Stimulated activated naive CD8-positive, alpha-beta T cell treated with anti-CD3 and anti-CD28 coated beads, Interleukin-15, amount 100 ng/mL, for 72 hours (primary cell): Measurements from ENCODE around the gene SCYGR8.
"Not testable (repeated sequence)": the region's sequence is repeated elsewhere in the genome, so short reads cannot be mapped to it uniquely, and the experiment has no call there.

ENCODE experiments used
- ATAC-seq: fragments of 150-1000 bp; cut with Tn5 transposase; 2 replicates; pipeline ENCODE4 v1.10.0; 2021; ENCODE audit warnings: mild to moderate bottlenecking, moderate library complexity
- DNase-seq, 2 donors: peaks; one replicate each; pipeline ENCODE4 v3.0.0; 2021 to 2022
- H3K27ac Mint-ChIP-seq, 2 donors: one replicate each; pipeline ENCODE4 v1.8.0; 2022; ENCODE audit warnings: mild to moderate bottlenecking in 2 of 2, mixed read lengths in 2 of 2, moderate library complexity in 2 of 2
- H3K27me3 Mint-ChIP-seq: one replicate; pipeline ENCODE4 v1.8.0; 2022; ENCODE audit warnings: mixed read lengths
- H3K4me1 Mint-ChIP-seq: one replicate; pipeline ENCODE4 v1.8.0; 2022; ENCODE audit warnings: mild to moderate bottlenecking, mixed read lengths
- H3K4me3 Mint-ChIP-seq, 2 donors: one replicate each; pipeline ENCODE4 v1.8.0; 2022; ENCODE audit warnings: mild to moderate bottlenecking in 2 of 2, mixed read lengths in 2 of 2, moderate library complexity in 1 of 2
- H3K9me3 Mint-ChIP-seq, 2 donors: one replicate each; pipeline ENCODE4 v1.8.0; 2022; ENCODE audit warnings: mixed read lengths in 2 of 2

SCYGR8 gene

GRCh38 chr2:227728035-227728434 is 17.7 kb upstream of the SCYGR8 start, which contains the start of gene SCYGR7:
TSS of gene SCYGR7 (plus strand) at chr2:227728335. CDS start at chr2:227728335, 0 bp downstream.
- H3K4me1 Mint-ChIP-seq, result no peaks in the 10 kb centered on the region
- peaks cover 25% of the 10 kb centered on the region for H3K27me3 Mint-ChIP-seq
- H3K4me3 Mint-ChIP-seq, result no peak within 1 kb of the TSS
- H3K9me3 Mint-ChIP-seq, result no peaks in the 10 kb centered on the region
- DNase-seq (no peak), ATAC-seq (no peak)
- peak within 1 kb of the TSS in 1 of 2 donors; percentile 40 for H3K27ac Mint-ChIP-seq

GRCh38 chr2:227739351-227739750 is 6.3 kb upstream of the SCYGR8 start:
- no peak overlapping the region for H3K27ac Mint-ChIP-seq
- H3K4me1 Mint-ChIP-seq, result no peaks in the 10 kb centered on the region
- DNase-seq (no peak), ATAC-seq (no peak)
- peaks cover 20% of the 10 kb centered on the region for H3K27me3 Mint-ChIP-seq
- H3K4me3 Mint-ChIP-seq, result no peak overlapping the region
- H3K9me3 Mint-ChIP-seq, result no peaks in the 10 kb centered on the region

- not testable (repeated sequence) for H3K27ac Mint-ChIP-seq, H3K9me3 Mint-ChIP-seq, ATAC-seq, H3K27me3 Mint-ChIP-seq, H3K4me1 Mint-ChIP-seq, DNase-seq, H3K4me3 Mint-ChIP-seq
Observed at GRCh38 chr2:227740705-227741104, 5.0 kb upstream of the SCYGR8 start.

GRCh38 chr2:227748079-227748478 is 2.4 kb downstream of the SCYGR8 start:
- Mint-ChIP-seq H3K9me3 (no peaks in the 10 kb centered on the region), H3K4me3 (no peak overlapping the region), H3K4me1 (no peaks in the 10 kb centered on the region), H3K27ac (no peak overlapping the region), H3K27me3 (peaks cover 10% of the 10 kb centered on the region)
- no peak for ATAC-seq
- DNase-seq, result no peak

GRCh38 chr2:227756261-227756660 is 10.6 kb downstream of the SCYGR8 start:
- H3K4me1 Mint-ChIP-seq, H3K9me3 Mint-ChIP-seq, H3K27ac Mint-ChIP-seq, H3K4me3 Mint-ChIP-seq, ATAC-seq, DNase-seq: not testable (repeated sequence)
- peaks cover 22% of the 10 kb centered on the region for H3K27me3 Mint-ChIP-seq

GRCh38 chr2:227759411-227760118 is 13.9 kb downstream of the SCYGR8 start:
- Mint-ChIP-seq H3K9me3 (no peaks in the 10 kb centered on the region), H3K4me3 (no peak overlapping the region), H3K27me3 (peaks cover 10% of the 10 kb centered on the region), H3K4me1 (no peaks in the 10 kb centered on the region), H3K27ac (no peak overlapping the region)
- ATAC-seq, result no peak
- DNase-seq, result no peak

GRCh38 chr2:227761740-227762476 is 16.2 kb downstream of the SCYGR8 start:
- no peak overlapping the region for H3K4me3 Mint-ChIP-seq

GRCh38 chr2:227765788-227766372 is 20.2 kb downstream of the SCYGR8 start:
- no peak overlapping the region for H3K4me3 Mint-ChIP-seq
- H3K27ac Mint-ChIP-seq, result no peak overlapping the region
- no peaks in the 10 kb centered on the region for H3K9me3 Mint-ChIP-seq
- ATAC-seq, result no peak
- no peak for DNase-seq
- peaks cover 6% of the 10 kb centered on the region for H3K4me1 Mint-ChIP-seq
- H3K27me3 Mint-ChIP-seq, result no peaks in the 10 kb centered on the region

More at GRCh38 chr2:227761740-227762476, 16.2 kb downstream of the SCYGR8 start:
- H3K4me1 Mint-ChIP-seq, result peaks cover 6% of the 10 kb centered on the region
- DNase-seq (no peak), ATAC-seq (no peak)
- no peaks in the 10 kb centered on the region for H3K9me3 Mint-ChIP-seq
- H3K27ac Mint-ChIP-seq, result no peak overlapping the region
- peaks cover under 1% of the 10 kb centered on the region for H3K27me3 Mint-ChIP-seq

GRCh38 chr2:227766373-227766883 is 20.7 kb downstream of the SCYGR8 start:
- no peak overlapping the region for H3K4me3 Mint-ChIP-seq
- H3K4me1 Mint-ChIP-seq, result peaks cover 6% of the 10 kb centered on the region
- H3K9me3 Mint-ChIP-seq, result no peaks in the 10 kb centered on the region
- peak; percentile 87 for ATAC-seq
- no peaks in the 10 kb centered on the region for H3K27me3 Mint-ChIP-seq
- H3K27ac Mint-ChIP-seq, result no peak overlapping the region
- peak; percentile 59 to 61 for DNase-seq

GRCh38 chr2:227767830-227768229 is 22.1 kb downstream of the SCYGR8 start:
- no peak for DNase-seq
- no peak for ATAC-seq
- Mint-ChIP-seq H3K4me1 (peaks cover 6% of the 10 kb centered on the region), H3K4me3 (no peak overlapping the region), H3K9me3 (no peaks in the 10 kb centered on the region), H3K27me3 (no peaks in the 10 kb centered on the region), H3K27ac (no peak overlapping the region)

- Mint-ChIP-seq H3K4me3 (no peak overlapping the region), H3K27ac (no peak overlapping the region), H3K9me3 (no peaks in the 10 kb centered on the region), H3K27me3 (no peaks in the 10 kb centered on the region), H3K4me1 (peaks cover 35% of the 10 kb centered on the region)
- ATAC-seq (no peak), DNase-seq (no peak)
Observed at GRCh38 chr2:227772197-227772661, 26.5 kb downstream of the SCYGR8 start.

- Mint-ChIP-seq H3K9me3 (no peaks in the 10 kb centered on the region), H3K4me1 (peaks cover 37% of the 10 kb centered on the region), H3K27ac (no peak overlapping the region), H3K27me3 (no peaks in the 10 kb centered on the region), H3K4me3 (no peak overlapping the region)
- DNase-seq (no peak), ATAC-seq (no peak)
Observed at GRCh38 chr2:227772932-227773331, 27.2 kb downstream of the SCYGR8 start.

- peak in 1 of 2 donors; percentile 12 for DNase-seq
- Mint-ChIP-seq H3K4me1 (peaks cover 37% of the 10 kb centered on the region), H3K4me3 (no peak overlapping the region), H3K27ac (peak overlapping the region in 1 of 2 donors; percentile 33), H3K27me3 (peaks cover 9% of the 10 kb centered on the region), H3K9me3 (no peaks in the 10 kb centered on the region)
- peak; percentile 28 for ATAC-seq
Observed at GRCh38 chr2:227774011-227774624, 28.4 kb downstream of the SCYGR8 start.

GRCh38 chr2:227774895-227775842 is 29.5 kb downstream of the SCYGR8 start:
- Mint-ChIP-seq H3K9me3 (no peaks in the 10 kb centered on the region), H3K27ac (peak overlapping the region in 1 of 2 donors; percentile 58), H3K27me3 (peaks cover 9% of the 10 kb centered on the region), H3K4me1 (peaks cover 37% of the 10 kb centered on the region), H3K4me3 (peak overlapping the region in 1 of 2 donors; percentile 19)
- ATAC-seq (peak; percentile 42), DNase-seq (no peak)
